HepG2 (cell line): Measurements from ENCODE around the gene SECTM1. TPM values are rescaled to one million over a fixed set of nuclear protein-coding genes. Genes with fewer than 3 reads are reported as not detected.

Experiments used
- FOXK1 ChIP-seq: sonication (generic); formaldehyde crosslinking; IDR thresholded peaks from 2 replicates; pipeline ENCODE4 v1.4.0; 2020; ENCODE audit warnings: low read depth, missing genetic modification reagents, borderline replicate concordance
- GATAD2A ChIP-seq: IDR thresholded peaks from 2 replicates; pipeline ENCODE4 v1.6.1; 2016
- HHEX ChIP-seq: IDR thresholded peaks from 2 replicates; pipeline ENCODE4 v1.6.1; 2016; ENCODE audit warnings: control low read depth
- HNRNPLL ChIP-seq: fragments of 200-400 bp; formaldehyde crosslinking; IDR thresholded peaks from 2 replicates; pipeline ENCODE4 v1.6.1; 2017; ENCODE audit warnings: mild to moderate bottlenecking, low read depth, low read length; ENCODE audit not compliant: poor library complexity, severe bottlenecking
- HOXA3 ChIP-seq: sonication (generic); formaldehyde crosslinking; IDR thresholded peaks from 2 replicates; pipeline ENCODE4 v1.5.0; 2020; ENCODE audit warnings: missing genetic modification reagents
- KLF15 ChIP-seq: sonication (generic); formaldehyde crosslinking; IDR thresholded peaks from 2 replicates; pipeline ENCODE4 v1.8.1; 2023; ENCODE audit warnings: borderline replicate concordance, mild to moderate bottlenecking, inconsistent platforms, missing genetic modification reagents, mixed read lengths
- LCORL ChIP-seq, 2 experiments: fragments of 450-650 bp in 1 of 2; sonication (generic) in 1 of 2; formaldehyde crosslinking in 1 of 2; IDR thresholded peaks; 2 replicates each; pipeline versions ENCODE4 v1.5.0 to v1.6.1; 2017 to 2020; ENCODE audit warnings: antibody characterized with exemption in 1 of 2, missing genetic modification reagents in 1 of 2
- NFRKB ChIP-seq: fragments of 450-650 bp; IDR thresholded peaks from 2 replicates; pipeline ENCODE4 v1.6.1; 2017
- RARG ChIP-seq: sonication (generic); formaldehyde crosslinking; IDR thresholded peaks from 2 replicates; pipeline ENCODE4 v1.4.0; 2020; ENCODE audit warnings: low read depth, mild to moderate bottlenecking, missing genetic modification reagents
- TARDBP ChIP-seq: sonication (generic); formaldehyde crosslinking; IDR thresholded peaks from 2 replicates; pipeline ENCODE4 v1.8.0; 2022; ENCODE audit warnings: mild to moderate bottlenecking, missing genetic modification reagents
- TERF1 ChIP-seq: sonication (generic); formaldehyde crosslinking; IDR thresholded peaks from 2 replicates; pipeline ENCODE4 v1.8.0; 2022; ENCODE audit warnings: mild to moderate bottlenecking, missing genetic modification reagents, moderate library complexity
- ZNF207 ChIP-seq: fragments of 450-650 bp; IDR thresholded peaks from 2 replicates; pipeline ENCODE4 v1.6.1; 2016; ENCODE audit warnings: antibody characterized with exemption, borderline replicate concordance
- ZNF263 ChIP-seq: sonication (generic); formaldehyde crosslinking; IDR thresholded peaks from 2 replicates; pipeline ENCODE4 v1.4.0; 2020; ENCODE audit warnings: missing genetic modification reagents
- ZNF543 ChIP-seq: sonication (generic); formaldehyde crosslinking; IDR thresholded peaks from 2 replicates; pipeline ENCODE4 v1.4.0; 2020; ENCODE audit warnings: mild to moderate bottlenecking, missing genetic modification reagents
- ZNF577 ChIP-seq: sonication (generic); formaldehyde crosslinking; IDR thresholded peaks from 2 replicates; pipeline ENCODE4 v1.4.0; 2020; ENCODE audit warnings: mild to moderate bottlenecking, low read depth, missing genetic modification reagents, borderline replicate concordance
- ZNF678 ChIP-seq: sonication (generic); formaldehyde crosslinking; IDR thresholded peaks from 2 replicates; pipeline ENCODE4 v1.4.0; 2020; ENCODE audit warnings: mild to moderate bottlenecking, missing genetic modification reagents
- ZNF713 ChIP-seq: sonication (generic); formaldehyde crosslinking; IDR thresholded peaks from 2 replicates; pipeline ENCODE4 v1.4.0; 2020; ENCODE audit warnings: mild to moderate bottlenecking, missing genetic modification reagents
- ZNF782 ChIP-seq: sonication (generic); formaldehyde crosslinking; IDR thresholded peaks from 2 replicates; pipeline ENCODE4 v1.4.0; 2020; ENCODE audit warnings: missing genetic modification reagents, mild to moderate bottlenecking, borderline replicate concordance
- ZNF891 ChIP-seq: sonication (generic); formaldehyde crosslinking; IDR thresholded peaks from 2 replicates; pipeline ENCODE4 v1.5.0; 2020; ENCODE audit warnings: mild to moderate bottlenecking, missing genetic modification reagents
- polyA plus RNA-seq, 8 experiments: library from polyadenylated mRNA; depleted of rRNA in 3 of 8; stranded (reverse) in 7 of 8; unstranded in 1 of 8; fragments of >200 nt; fragmentation: Illumina TruSeq in 4 of 8; extraction: Trizol in 4 of 8; gene quantifications; 2 replicates each; pipeline versions ENCODE4 v1.2.1 to v1.2.3, GENCODE V29; 2011 to 2016; ENCODE audit warnings: low read depth in 4 of 8, missing spikeins in 1 of 8, mixed read lengths in 1 of 8; ENCODE audit not compliant: insufficient read depth in 1 of 8
- total RNA-seq, 5 experiments: library from RNA; depleted of rRNA; stranded (reverse); fragments of >200 nt; fragmentation: Illumina TruSeq; extraction: Trizol; gene quantifications; 2 replicates each; pipeline ENCODE4 v1.2.3, GENCODE V29; 2016; ENCODE audit warnings: low read depth in 1 of 5
- TF ChIP-seq, protein P1 (sequence below): sonication (generic); formaldehyde crosslinking; IDR thresholded peaks from 2 replicates; pipeline ENCODE4 v1.9.0; 2021; ENCODE audit warnings: mild to moderate bottlenecking, missing genetic modification reagents

SECTM1 gene
- total and polyA plus RNA-seq, 2 of the 13 experiments (the other 11 are each of a cell fraction or from before 2014, with no cell fraction given) = 3.5 to 5.3 TPM

DNA sequence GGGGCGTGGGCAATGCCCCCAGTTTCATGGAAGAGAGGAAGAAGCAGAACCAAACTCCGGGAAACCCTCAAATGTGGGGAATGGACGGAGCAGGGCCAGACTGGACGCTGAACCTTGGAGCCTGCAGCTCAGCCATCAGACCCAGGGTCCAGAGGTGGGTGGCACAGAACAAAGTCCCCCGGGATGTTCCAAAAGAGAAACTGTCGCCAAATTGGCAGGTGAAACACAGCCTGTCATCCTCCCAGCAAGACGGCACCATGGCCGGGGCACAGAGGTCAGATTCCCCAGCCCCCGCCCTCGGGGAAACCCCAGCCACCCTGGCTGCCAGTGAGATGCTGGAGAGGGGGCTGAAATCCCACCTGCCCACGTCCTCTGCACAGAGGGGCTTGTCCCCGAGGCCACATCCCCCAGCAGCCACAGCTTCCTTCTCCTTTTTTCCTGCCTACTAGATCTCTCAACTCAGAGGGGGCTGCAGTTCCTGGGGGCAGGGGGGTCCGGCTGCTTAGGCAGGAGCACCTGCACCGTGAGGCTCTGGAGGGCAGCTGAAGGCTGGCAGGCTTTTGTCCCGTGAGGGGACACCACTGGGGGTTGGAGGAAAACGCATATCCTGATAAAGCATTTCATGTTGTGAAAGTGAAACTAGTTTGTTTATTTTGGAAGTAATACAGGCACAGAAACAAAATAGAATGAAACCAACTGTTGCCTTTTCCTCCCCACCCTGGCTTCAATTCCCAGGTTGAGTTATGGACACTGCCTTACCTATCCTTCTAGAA is 1.2 kb upstream of the SECTM1 start (continued):
- TF ChIP-seq ZNF782 (CRISPR knock-in tag) (no peak), HOXA3 (peak; percentile 13; the same call in 1 of the 2 replicates), TERF1 (CRISPR knock-in tag) (no peak), LCORL (IDR thresholded peaks at IDR 0.05) (no peak), LCORL (CRISPR knock-in tag; IDR thresholded peaks at IDR 0.05) (peak; percentile 61; the same call in 1 of the 2 replicates), KLF15 (no peak), ZNF577 (CRISPR knock-in tag) (no peak), RARG (CRISPR knock-in tag) (no peak), ZNF263 (CRISPR knock-in tag) (no peak), GATAD2A (CRISPR knock-in tag) (0 out of 2 replicates have a peak, but pooled peaks have one; percentile 9), ZNF543 (CRISPR knock-in tag) (no peak), ZNF678 (CRISPR knock-in tag) (no peak), HHEX (no peak), ZNF713 (CRISPR knock-in tag) (no peak), ZNF891 (CRISPR knock-in tag) (no peak), HNRNPLL (no peak), FOXK1 (no peak), ZNF207 (no peak), NFRKB (no peak), TARDBP (CRISPR knock-in tag) (peak; percentile 60; the same call in 1 of the 2 replicates)
- TF ChIP-seq, protein P1, sequence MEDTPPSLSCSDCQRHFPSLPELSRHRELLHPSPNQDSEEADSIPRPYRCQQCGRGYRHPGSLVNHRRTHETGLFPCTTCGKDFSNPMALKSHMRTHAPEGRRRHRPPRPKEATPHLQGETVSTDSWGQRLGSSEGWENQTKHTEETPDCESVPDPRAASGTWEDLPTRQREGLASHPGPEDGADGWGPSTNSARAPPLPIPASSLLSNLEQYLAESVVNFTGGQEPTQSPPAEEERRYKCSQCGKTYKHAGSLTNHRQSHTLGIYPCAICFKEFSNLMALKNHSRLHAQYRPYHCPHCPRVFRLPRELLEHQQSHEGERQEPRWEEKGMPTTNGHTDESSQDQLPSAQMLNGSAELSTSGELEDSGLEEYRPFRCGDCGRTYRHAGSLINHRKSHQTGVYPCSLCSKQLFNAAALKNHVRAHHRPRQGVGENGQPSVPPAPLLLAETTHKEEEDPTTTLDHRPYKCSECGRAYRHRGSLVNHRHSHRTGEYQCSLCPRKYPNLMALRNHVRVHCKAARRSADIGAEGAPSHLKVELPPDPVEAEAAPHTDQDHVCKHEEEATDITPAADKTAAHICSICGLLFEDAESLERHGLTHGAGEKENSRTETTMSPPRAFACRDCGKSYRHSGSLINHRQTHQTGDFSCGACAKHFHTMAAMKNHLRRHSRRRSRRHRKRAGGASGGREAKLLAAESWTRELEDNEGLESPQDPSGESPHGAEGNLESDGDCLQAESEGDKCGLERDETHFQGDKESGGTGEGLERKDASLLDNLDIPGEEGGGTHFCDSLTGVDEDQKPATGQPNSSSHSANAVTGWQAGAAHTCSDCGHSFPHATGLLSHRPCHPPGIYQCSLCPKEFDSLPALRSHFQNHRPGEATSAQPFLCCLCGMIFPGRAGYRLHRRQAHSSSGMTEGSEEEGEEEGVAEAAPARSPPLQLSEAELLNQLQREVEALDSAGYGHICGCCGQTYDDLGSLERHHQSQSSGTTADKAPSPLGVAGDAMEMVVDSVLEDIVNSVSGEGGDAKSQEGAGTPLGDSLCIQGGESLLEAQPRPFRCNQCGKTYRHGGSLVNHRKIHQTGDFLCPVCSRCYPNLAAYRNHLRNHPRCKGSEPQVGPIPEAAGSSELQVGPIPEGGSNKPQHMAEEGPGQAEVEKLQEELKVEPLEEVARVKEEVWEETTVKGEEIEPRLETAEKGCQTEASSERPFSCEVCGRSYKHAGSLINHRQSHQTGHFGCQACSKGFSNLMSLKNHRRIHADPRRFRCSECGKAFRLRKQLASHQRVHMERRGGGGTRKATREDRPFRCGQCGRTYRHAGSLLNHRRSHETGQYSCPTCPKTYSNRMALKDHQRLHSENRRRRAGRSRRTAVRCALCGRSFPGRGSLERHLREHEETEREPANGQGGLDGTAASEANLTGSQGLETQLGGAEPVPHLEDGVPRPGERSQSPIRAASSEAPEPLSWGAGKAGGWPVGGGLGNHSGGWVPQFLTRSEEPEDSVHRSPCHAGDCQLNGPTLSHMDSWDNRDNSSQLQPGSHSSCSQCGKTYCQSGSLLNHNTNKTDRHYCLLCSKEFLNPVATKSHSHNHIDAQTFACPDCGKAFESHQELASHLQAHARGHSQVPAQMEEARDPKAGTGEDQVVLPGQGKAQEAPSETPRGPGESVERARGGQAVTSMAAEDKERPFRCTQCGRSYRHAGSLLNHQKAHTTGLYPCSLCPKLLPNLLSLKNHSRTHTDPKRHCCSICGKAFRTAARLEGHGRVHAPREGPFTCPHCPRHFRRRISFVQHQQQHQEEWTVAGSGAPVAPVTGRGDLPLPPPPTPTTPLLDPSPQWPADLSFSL = no peak
